ENCODE data around the gene TRABD2B.

DNA sequence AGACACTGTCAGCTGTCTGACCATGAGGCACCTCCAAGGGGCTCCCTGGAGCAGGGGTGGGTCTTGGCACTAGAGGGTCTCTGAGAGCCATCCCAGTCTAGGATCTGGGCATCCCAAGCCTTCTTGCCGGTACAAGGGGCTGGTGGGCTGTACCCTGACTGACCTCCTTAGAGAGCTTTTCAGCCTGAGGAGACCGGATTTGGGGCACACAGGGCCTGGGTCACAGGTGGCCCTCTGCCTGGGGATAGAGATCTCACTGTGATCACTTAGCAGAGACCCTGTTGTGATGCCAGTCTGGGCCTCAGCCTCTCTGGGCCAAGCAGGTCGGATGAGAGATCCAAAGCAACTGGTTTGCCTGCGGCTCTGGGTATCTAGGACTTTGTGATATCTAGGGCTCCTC is 227.2 kb downstream of the TRABD2B start:
- TF ChIP-seq, protein P1, sequence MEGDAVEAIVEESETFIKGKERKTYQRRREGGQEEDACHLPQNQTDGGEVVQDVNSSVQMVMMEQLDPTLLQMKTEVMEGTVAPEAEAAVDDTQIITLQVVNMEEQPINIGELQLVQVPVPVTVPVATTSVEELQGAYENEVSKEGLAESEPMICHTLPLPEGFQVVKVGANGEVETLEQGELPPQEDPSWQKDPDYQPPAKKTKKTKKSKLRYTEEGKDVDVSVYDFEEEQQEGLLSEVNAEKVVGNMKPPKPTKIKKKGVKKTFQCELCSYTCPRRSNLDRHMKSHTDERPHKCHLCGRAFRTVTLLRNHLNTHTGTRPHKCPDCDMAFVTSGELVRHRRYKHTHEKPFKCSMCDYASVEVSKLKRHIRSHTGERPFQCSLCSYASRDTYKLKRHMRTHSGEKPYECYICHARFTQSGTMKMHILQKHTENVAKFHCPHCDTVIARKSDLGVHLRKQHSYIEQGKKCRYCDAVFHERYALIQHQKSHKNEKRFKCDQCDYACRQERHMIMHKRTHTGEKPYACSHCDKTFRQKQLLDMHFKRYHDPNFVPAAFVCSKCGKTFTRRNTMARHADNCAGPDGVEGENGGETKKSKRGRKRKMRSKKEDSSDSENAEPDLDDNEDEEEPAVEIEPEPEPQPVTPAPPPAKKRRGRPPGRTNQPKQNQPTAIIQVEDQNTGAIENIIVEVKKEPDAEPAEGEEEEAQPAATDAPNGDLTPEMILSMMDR (IDR thresholded peaks at IDR 0.05; ENCODE audit: borderline replicate concordance, extremely low read depth, low read length, poor library complexity, severe bottlenecking), result no peak
- no peak for TF ChIP-seq EZH2 (IDR thresholded peaks at IDR 0.05; ENCODE audit: borderline replicate concordance, low read depth, low read length, severe bottlenecking)

All from DND-41 (cell line).